Karpas-422 (cell line): ENCODE measurements around the gene TEKT5. TPM values are rescaled to one million over a fixed set of nuclear protein-coding genes. Genes with fewer than 3 reads are reported as not detected.
"Not testable (repeated sequence)": the region's sequence is repeated elsewhere in the genome, so short reads cannot be mapped to it uniquely, and the experiment has no call there.

Source experiments
- DNase-seq: peaks from one replicate; pipeline ENCODE4 v3.0.0-alpha.2; 2015
- H2AFZ ChIP-seq: fragments of 200-600 bp; sonication (generic); 2 replicates; pipeline ENCODE4 v1.6.1; 2014; ENCODE audit warnings: antibody characterized with exemption, low read length, mixed read lengths
- H3K27ac ChIP-seq: fragments of 200-600 bp; sonication (generic); 2 replicates; pipeline ENCODE4 v1.5.1; 2014; ENCODE audit warnings: mild to moderate bottlenecking, low read length, moderate library complexity
- H3K27me3 ChIP-seq: fragments of 200-600 bp; sonication (generic); 2 replicates; pipeline ENCODE4 v1.6.1; 2014; ENCODE audit warnings: low read length, mixed read lengths
- H3K36me3 ChIP-seq: fragments of 200-600 bp; sonication (generic); 2 replicates; pipeline ENCODE4 v1.6.1; 2014; ENCODE audit warnings: low read length, mixed read lengths; ENCODE audit not compliant: insufficient read depth
- H3K4me1 ChIP-seq: fragments of 200-600 bp; sonication (generic); 2 replicates; pipeline ENCODE4 v1.6.1; 2014; ENCODE audit warnings: mild to moderate bottlenecking, low read length, mixed read lengths
- H3K4me2 ChIP-seq: fragments of 200-600 bp; sonication (generic); 2 replicates; pipeline ENCODE4 v1.6.1; 2014; ENCODE audit warnings: low read length, low read depth, mild to moderate bottlenecking; ENCODE audit not compliant: poor library complexity, severe bottlenecking
- H3K4me3 ChIP-seq: fragments of 200-600 bp; sonication (generic); 2 replicates; pipeline ENCODE4 v1.5.1; 2014; ENCODE audit warnings: mild to moderate bottlenecking, antibody characterized with exemption, low read length, mixed read lengths
- H3K79me2 ChIP-seq: fragments of 200-600 bp; sonication (generic); 2 replicates; pipeline ENCODE4 v1.6.1; 2014; ENCODE audit warnings: mild to moderate bottlenecking, low read length, mixed read lengths
- H3K9ac ChIP-seq: fragments of 200-600 bp; sonication (generic); 2 replicates; pipeline ENCODE4 v1.6.0; 2014; ENCODE audit warnings: low read length
- H3K9me2 ChIP-seq: fragments of 200-600 bp; sonication (generic), shearing (Covaris generic); replicated peaks from 2 replicates; pipeline ENCODE4 v1.6.0; 2014; ENCODE audit warnings: mild to moderate bottlenecking, low read length, moderate library complexity; ENCODE audit not compliant: insufficient read depth
- H3K9me3 ChIP-seq: fragments of 300-700, 200-600 bp; sonication (generic); 2 replicates; pipeline ENCODE4 v1.6.1; 2014; ENCODE audit warnings: low read length, mixed read lengths
- H4K20me1 ChIP-seq: fragments of 200-600 bp; sonication (generic); 2 replicates; pipeline ENCODE4 v1.6.1; 2014; ENCODE audit warnings: mild to moderate bottlenecking, antibody characterized with exemption, low read length, low read depth; ENCODE audit not compliant: insufficient read depth
- total RNA-seq: library from RNA; depleted of rRNA; stranded (reverse); fragments of >200 nt; shearing (Covaris generic); gene quantifications from 2 replicates; pipeline ENCODE4 v1.2.3, GENCODE V29; 2014; ENCODE audit warnings: low replicate concordance

Gene TEKT5
- total RNA-seq, 1 experiment from 2014 or later: 2.6 TPM

DNA sequence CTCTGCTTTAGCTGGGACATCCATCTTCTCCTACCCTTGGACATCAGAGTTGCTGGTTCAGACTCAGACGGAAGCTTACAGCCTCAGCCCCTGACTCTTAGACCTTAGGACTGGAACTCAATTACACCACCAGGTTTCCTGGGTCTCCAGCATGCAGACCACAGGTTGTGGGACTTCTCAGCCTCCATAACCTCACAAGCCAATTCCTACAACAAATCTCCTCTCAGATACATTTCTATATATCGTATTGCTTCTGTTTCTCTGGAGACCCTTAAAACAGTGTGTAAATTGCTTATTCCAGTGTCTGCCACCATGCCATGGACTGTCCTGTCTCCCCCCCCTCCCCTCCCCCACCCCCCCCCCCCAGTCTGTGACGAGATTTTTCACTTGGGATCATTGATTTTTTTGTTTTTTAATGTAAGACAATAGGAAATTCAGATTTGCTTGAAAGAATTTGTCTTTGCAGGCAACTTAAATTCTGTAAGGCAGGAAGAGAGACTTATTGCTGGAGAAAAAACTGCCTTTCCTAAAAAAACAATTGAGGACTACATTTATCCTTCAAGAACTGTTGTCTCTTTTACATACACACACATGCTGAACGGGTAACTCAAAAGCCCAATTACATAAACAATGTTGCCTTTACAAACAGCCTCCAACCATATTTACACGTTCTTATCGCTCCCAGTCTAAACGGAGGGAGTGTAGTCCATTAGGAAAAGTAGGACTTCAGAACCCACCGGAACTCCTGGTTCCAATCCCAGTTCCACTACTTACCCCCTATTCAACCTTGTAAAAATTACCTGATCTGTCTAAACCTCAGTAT is 39.9 kb downstream of the TEKT5 start:
- H3K4me2 ChIP-seq: no peak overlapping the region
- no peak overlapping the region for H3K27ac ChIP-seq
- H3K36me3 ChIP-seq: no peaks in the 10 kb centered on the region
- H3K9me3 ChIP-seq: no peaks in the 10 kb centered on the region
- H3K4me3 ChIP-seq: no peak overlapping the region
- no peaks in the 10 kb centered on the region for H4K20me1 ChIP-seq
- H2AFZ ChIP-seq: no peak overlapping the region
- no peak overlapping the region for H3K9ac ChIP-seq
- peaks cover 13% of the 10 kb centered on the region for H3K4me1 ChIP-seq
- DNase-seq: no peak
- H3K27me3 ChIP-seq: no peaks in the 10 kb centered on the region
- no peaks in the 10 kb centered on the region for H3K9me2 ChIP-seq
- H3K79me2 ChIP-seq: no peaks in the 10 kb centered on the region

DNA sequence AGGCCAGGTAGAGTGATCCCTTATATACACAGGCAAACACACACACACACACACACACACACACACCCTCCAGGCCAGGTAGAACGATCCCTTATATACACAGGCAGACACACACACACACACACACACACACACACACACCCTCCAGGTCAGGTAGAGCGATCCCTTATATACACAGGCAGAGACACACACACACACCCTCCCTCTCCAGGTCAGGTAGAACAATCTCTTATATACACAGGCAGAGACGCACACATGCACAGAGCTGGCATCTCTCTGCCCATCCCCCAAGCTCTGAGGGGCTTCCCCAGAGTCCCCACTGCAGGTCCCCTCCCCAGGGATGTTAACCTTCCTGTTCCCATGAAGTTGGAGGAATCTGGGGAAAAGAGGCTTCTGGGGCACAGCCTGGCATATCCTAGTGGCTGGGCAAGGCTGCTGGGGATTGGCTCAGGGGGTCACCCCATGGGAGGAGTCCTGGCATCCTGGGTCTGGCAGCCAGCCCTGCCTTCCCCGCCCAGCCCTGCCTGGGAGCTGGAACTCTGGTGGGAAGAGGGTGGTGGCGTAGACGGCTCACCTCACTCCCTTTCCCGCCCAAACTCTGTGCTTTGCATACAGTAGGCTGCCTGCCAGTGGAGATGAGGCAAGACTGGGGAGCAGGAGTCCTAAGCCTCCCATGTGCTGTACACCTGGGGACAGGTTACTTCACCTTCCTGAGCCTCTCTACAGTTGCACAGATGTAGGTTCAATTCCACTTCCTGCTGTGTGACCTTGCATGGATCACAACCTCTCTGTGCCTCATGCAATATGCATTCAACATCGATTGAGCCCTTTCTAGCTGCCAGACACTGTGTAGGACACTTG is 41.8 kb downstream of the TEKT5 start:
- H3K9ac ChIP-seq: no peak overlapping the region

DNA sequence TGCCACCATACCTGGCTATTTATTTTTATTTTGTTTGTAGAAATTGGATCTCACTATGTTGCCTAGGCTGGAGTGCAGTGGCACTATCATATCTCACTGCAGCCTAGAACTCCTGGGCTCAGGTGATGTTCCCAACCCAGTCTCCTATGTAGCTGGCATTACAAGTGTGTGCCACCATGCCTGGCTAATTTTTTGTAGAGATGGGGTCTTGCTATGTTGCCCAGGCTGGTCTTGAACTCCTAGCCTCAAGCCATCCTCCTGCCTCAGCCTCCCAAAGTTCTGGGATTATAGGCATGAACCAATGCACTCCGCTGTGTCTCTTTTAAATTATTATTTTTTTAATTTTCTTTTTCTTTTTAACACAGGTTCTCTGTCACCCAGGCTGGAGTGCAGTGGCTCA is 45.6 kb downstream of the TEKT5 start:
- not testable (repeated sequence) for H3K9me3 ChIP-seq, H3K27me3 ChIP-seq, DNase-seq, H2AFZ ChIP-seq, H3K4me2 ChIP-seq, H4K20me1 ChIP-seq, H3K4me3 ChIP-seq, H3K9me2 ChIP-seq, H3K79me2 ChIP-seq, H3K9ac ChIP-seq, H3K27ac ChIP-seq, H3K36me3 ChIP-seq, H3K4me1 ChIP-seq

More for the DNA sequence above, 41.8 kb downstream of the TEKT5 start:
- DNase-seq: no peak
- Histone ChIP-seq H3K4me3 (no peak overlapping the region), H3K9me3 (no peaks in the 10 kb centered on the region), H3K27me3 (no peaks in the 10 kb centered on the region), H3K36me3 (no peaks in the 10 kb centered on the region), H4K20me1 (no peaks in the 10 kb centered on the region), H3K79me2 (no peaks in the 10 kb centered on the region), H3K27ac (no peak overlapping the region), H2AFZ (no peak overlapping the region), H3K4me1 (no peaks in the 10 kb centered on the region), H3K4me2 (no peak overlapping the region), H3K9me2 (no peaks in the 10 kb centered on the region)

DNA sequence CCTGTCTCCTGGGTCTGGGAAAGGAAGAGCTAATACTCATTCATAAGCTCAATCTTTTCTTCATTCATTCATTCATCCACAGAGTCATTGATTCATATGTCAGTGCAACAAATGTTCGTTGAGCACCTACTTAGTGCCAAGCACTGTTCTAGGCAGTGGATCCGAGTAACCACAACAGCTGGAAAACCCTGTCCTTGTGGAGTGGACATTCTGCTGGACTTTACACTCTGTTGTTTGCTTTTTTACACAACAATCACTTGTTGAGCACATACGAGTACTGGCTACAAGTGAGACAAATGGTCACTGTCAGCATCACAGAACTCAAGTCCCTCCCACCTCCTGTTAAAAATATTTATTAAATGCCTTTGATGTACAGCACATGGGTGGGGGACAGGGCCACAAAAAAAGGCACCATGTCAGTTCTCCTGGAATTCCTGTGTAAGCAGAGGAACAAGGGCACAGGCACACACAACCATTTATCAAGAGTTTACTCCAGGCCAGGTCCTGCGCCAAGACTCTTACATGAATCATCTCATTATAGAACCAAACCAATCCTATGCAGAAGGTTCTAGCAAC is 46.9 kb downstream of the TEKT5 start:
- Histone ChIP-seq H3K27ac (no peak overlapping the region), H3K9me2 (no peaks in the 10 kb centered on the region), H2AFZ (no peak overlapping the region), H3K27me3 (no peaks in the 10 kb centered on the region), H3K79me2 (no peaks in the 10 kb centered on the region), H3K4me2 (no peak overlapping the region), H3K4me1 (no peaks in the 10 kb centered on the region), H3K4me3 (no peak overlapping the region), H3K9ac (no peak overlapping the region), H4K20me1 (no peaks in the 10 kb centered on the region), H3K9me3 (no peaks in the 10 kb centered on the region), H3K36me3 (no peaks in the 10 kb centered on the region)
- DNase-seq: no peak

DNA sequence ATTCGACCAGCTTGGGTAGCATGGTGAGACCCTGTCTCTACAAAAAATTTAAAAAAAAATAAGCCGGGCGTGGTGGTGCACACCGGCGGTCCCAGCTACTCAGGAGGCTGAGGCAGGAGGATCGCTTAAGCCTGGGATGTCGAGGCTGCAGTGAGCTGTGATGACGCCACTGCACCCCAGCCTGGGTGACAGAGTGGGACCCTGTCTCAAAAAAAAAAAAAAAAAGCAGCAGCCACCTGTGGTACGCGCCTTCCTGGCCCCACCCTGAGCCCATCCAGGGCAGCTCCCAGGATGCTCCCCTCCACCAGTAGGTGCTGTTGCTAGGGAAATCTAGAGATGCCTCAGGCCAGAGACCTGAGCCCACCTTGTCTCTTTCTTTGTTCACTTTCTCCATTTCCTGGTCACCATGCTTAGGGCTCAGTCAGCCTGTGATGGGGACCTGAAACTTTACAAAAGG is 47.4 kb downstream of the TEKT5 start:
- H3K9me3 ChIP-seq: no peaks in the 10 kb centered on the region
- no peaks in the 10 kb centered on the region for H3K9me2 ChIP-seq
- no peaks in the 10 kb centered on the region for H3K79me2 ChIP-seq
- H4K20me1 ChIP-seq: no peaks in the 10 kb centered on the region
- H3K36me3 ChIP-seq: no peaks in the 10 kb centered on the region
- no peaks in the 10 kb centered on the region for H3K27me3 ChIP-seq
- no peak overlapping the region for H3K4me2 ChIP-seq
- no peak overlapping the region for H3K27ac ChIP-seq
- H3K4me3 ChIP-seq: no peak overlapping the region
- no peaks in the 10 kb centered on the region for H3K4me1 ChIP-seq
- no peak overlapping the region for H2AFZ ChIP-seq
- DNase-seq: no peak
- no peak overlapping the region for H3K9ac ChIP-seq

DNA sequence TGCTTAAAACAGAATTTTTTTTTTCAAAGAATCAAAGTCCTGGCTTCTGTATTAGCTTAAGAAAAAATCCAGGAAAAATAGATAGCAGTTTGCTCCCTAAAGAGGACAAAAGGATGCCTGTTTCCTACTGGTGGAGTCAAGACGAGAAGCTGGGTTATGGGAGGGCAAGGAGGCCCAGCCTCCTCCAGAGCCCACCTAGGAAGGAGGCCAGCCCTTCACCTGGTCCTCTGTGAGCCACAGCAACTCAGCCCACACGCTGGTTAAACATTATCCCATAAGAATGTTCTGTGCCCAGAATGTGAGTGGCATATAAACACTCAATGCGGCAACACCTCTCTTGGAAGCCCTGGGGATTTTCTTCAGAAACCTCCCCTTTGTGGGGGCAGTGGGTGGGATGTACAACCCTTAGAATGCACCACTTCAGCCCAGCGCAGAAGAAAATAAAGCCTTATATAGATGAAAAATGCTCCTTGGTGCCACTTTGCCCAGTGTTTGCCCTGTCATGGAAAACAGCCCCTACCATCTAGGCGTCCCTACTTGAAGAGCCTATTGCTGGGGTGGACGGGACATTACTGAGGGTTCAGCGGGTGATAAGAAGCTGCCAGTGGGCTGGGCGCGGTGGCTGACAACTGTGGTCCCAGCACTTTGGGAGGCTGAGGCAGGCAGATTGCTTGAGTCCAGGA is 48.0 kb downstream of the TEKT5 start:
- H2AFZ ChIP-seq: no peak overlapping the region
- no peak overlapping the region for H3K9ac ChIP-seq
- no peak for DNase-seq
- no peaks in the 10 kb centered on the region for H3K4me1 ChIP-seq
- no peaks in the 10 kb centered on the region for H3K27me3 ChIP-seq
- H3K4me2 ChIP-seq: no peak overlapping the region
- H3K79me2 ChIP-seq: no peaks in the 10 kb centered on the region
- no peaks in the 10 kb centered on the region for H3K9me2 ChIP-seq
- no peaks in the 10 kb centered on the region for H3K36me3 ChIP-seq
- no peaks in the 10 kb centered on the region for H4K20me1 ChIP-seq
- no peak overlapping the region for H3K4me3 ChIP-seq
- no peaks in the 10 kb centered on the region for H3K9me3 ChIP-seq
- H3K27ac ChIP-seq: no peak overlapping the region

DNA sequence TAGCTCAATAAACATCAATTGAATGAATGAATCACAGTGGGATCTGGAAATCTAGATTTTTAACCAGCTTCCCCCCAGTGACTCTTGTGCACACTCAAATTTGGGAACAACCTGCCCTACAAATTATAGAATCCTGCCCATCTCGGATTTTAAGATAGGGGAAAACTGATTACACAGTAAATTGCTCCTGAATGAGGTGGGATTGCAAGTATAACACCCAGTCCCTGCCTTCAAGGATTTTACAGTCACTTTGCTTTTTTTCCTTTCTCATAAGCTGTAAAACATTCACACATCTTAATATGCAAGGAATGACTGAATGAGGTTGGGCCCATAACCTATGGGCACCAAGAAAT is 48.5 kb downstream of the TEKT5 start:
- H3K9me3 ChIP-seq: no peaks in the 10 kb centered on the region
- no peaks in the 10 kb centered on the region for H3K9me2 ChIP-seq
- H2AFZ ChIP-seq: no peak overlapping the region
- H3K27ac ChIP-seq: no peak overlapping the region
- no peaks in the 10 kb centered on the region for H3K36me3 ChIP-seq
- H3K9ac ChIP-seq: no peak overlapping the region
- no peaks in the 10 kb centered on the region for H3K4me1 ChIP-seq
- no peak overlapping the region for H3K4me3 ChIP-seq
- DNase-seq: no peak
- H3K79me2 ChIP-seq: no peaks in the 10 kb centered on the region
- H3K27me3 ChIP-seq: no peaks in the 10 kb centered on the region
- no peaks in the 10 kb centered on the region for H4K20me1 ChIP-seq
- H3K4me2 ChIP-seq: no peak overlapping the region

DNA sequence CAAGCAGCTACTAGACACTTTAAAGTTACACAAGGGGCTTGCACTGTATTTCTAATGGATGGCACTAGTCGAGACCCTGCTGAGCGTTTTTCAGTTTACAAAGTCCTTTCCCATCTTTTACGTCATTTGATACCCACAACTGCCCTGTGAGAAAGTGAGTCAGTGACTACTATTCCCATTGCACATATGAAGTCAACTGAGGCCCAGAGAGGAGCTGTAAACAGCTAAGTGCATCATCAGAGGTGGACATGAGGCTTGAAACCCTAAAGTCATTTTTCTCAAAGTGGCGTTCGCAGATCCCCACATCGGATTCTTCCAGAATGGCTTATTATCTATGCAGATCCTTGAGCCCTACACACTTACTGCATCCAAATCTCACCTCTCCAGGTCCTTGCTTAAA is 50.6 kb downstream of the TEKT5 start:
- no peaks in the 10 kb centered on the region for H3K27me3 ChIP-seq
- H3K4me1 ChIP-seq: no peaks in the 10 kb centered on the region
- no peaks in the 10 kb centered on the region for H3K9me3 ChIP-seq
- H4K20me1 ChIP-seq: no peaks in the 10 kb centered on the region
- H2AFZ ChIP-seq: no peak overlapping the region
- H3K4me3 ChIP-seq: no peak overlapping the region
- no peaks in the 10 kb centered on the region for H3K36me3 ChIP-seq
- DNase-seq: no peak
- H3K4me2 ChIP-seq: no peak overlapping the region
- H3K27ac ChIP-seq: no peak overlapping the region
- H3K9ac ChIP-seq: no peak overlapping the region
- H3K9me2 ChIP-seq: no peaks in the 10 kb centered on the region
- H3K79me2 ChIP-seq: no peaks in the 10 kb centered on the region
